Urinary bladder (tissue), 4 donors: ENCODE measurements around the gene FASN. TPM values are rescaled to one million over a fixed set of nuclear protein-coding genes. Genes with fewer than 3 reads are reported as not detected.

Experiments
- DNase-seq: peaks from one replicate; pipeline ENCODE4 v3.0.0-alpha.2; 2015; ENCODE audit errors: extremely low spot score
- H3K27ac ChIP-seq: one replicate; pipeline ENCODE4 v1.5.1; 2013; ENCODE audit warnings: low read depth, mild to moderate bottlenecking, moderate library complexity
- H3K36me3 ChIP-seq: one replicate; pipeline ENCODE4 v1.6.1; 2013; ENCODE audit warnings: mild to moderate bottlenecking, moderate library complexity; ENCODE audit not compliant: insufficient read depth
- H3K4me1 ChIP-seq: one replicate; pipeline ENCODE4 v1.6.1; 2013; ENCODE audit warnings: mild to moderate bottlenecking, moderate library complexity; ENCODE audit not compliant: insufficient read depth
- H3K4me3 ChIP-seq: one replicate; pipeline ENCODE4 v1.5.1; 2013; ENCODE audit warnings: low read depth, low read length
- WGBS: extraction: QIAGEN DNeasy Blood & Tissue Kit; methylation state at CpG from one replicate; pipeline ENCODE4 v1.1.7; 2013; 5-methylcytosine and 5-hydroxymethylcytosine counted together
- polyA plus RNA-seq: library from polyadenylated mRNA; stranded (reverse); fragments of 200-250 nt; gene quantifications from one replicate; pipeline ENCODE4 v1.2.3, GENCODE V29; 2013
- total RNA-seq: library from RNA; depleted of rRNA; stranded (reverse); fragments of >200 nt; gene quantifications from one replicate; pipeline ENCODE4 v1.2.3, GENCODE V29; 2014
- donor health status: healthy with polysubstance abuse.
- donor health status: healthy.

Gene FASN
- total and polyA plus RNA-seq, 2 donors: 24.1 to 116 TPM

DNA sequence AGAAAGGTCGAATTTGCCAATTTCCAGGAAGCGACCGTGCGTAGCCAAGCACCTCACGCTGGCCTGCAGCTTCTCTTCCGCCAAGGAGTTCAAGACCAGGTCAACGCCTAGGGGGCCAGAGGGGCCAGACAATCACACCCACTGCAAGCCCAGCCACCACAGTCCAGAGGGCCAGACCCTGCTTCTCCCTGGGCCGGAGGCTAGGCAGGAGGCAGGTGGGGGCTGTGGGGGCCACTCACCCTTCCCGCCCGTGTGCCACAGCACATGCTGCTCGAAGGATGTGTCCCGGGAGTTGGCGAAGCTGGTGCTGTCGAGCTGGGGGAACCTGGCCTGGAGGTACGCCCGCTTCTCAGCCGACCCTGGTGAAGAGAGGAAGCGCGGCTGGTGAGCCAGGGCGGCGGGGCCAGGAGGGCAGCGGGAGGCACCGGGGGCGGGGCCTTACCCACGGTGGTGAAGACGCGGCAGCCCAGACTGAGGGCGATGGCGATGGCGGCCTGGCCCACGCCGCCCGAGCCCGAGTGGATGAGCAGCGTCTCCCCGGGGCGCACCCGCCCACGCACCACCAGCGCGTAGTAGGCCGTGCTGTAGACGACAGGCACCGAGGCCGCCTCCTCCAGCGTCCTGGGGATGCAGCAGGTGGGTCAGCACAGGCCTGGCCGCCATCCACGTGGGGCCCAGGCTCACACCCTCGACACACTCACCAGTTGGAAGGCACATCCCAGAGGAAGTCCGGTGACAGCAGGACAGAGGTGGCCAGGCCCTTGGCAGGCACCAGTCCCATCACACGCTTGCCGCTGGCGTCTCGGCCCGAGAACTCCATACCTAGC is 14.3 kb downstream of the FASN start:
- DNase-seq: no peak
- Histone ChIP-seq H3K27ac (no peak overlapping the region), H3K4me1 (no peaks in the 10 kb centered on the region), H3K36me3 (peaks cover 36% of the 10 kb centered on the region), H3K4me3 (no peak overlapping the region)
- 93% methylated on average over 55 of the region's 55 CpGs for WGBS

DNA sequence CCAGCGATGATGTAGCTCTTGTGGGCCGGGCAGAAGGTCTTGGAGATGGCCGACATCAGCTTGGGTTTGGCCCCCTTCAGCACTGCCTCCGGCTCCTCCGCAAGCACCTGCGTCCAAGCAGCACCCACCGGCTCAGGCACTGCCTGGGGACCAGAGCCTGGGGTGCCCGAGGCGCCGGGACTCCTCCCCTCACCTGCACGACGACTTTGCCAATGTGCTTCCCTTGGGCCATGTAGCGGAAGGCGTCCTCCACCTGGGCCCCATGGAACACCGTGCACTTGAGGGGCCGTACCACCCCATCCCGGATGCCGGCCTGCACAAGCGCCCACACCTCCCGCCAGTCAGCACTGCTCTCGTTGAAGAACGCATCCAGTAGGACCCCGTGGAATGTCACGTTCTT is 15.0 kb downstream of the FASN start:
- WGBS: 93% methylated on average over 24 of the region's 24 CpGs
- no peaks in the 10 kb centered on the region for H3K4me1 ChIP-seq
- no peak overlapping the region for H3K27ac ChIP-seq
- H3K4me3 ChIP-seq: no peak overlapping the region
- DNase-seq: no peak
- peaks cover 36% of the 10 kb centered on the region for H3K36me3 ChIP-seq

DNA sequence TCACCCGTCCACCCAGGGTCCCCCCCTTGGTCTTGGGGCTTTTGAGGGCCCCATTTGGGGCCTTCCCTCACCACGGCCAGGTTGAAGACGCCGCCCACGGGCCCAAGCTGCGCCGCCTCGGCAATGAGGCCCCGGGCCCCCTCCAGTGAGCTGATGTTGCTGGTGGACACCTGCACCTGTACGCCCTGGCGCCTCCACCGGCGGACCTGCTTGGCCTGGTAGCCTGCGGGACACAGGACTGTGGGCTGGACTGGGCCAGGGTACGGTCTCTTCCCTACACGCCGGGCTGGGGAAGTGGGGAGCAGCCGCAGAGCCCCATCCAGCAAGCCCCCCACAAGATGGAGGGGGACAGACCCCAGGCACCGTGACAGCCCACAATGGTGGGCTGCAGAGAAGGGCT is 15.6 kb downstream of the FASN start:
- peaks cover 35% of the 10 kb centered on the region for H3K36me3 ChIP-seq
- no peak overlapping the region for H3K27ac ChIP-seq
- 94% methylated on average over 19 of the region's 19 CpGs for WGBS
- no peak for DNase-seq
- no peak overlapping the region for H3K4me3 ChIP-seq
- H3K4me1 ChIP-seq: no peaks in the 10 kb centered on the region

DNA sequence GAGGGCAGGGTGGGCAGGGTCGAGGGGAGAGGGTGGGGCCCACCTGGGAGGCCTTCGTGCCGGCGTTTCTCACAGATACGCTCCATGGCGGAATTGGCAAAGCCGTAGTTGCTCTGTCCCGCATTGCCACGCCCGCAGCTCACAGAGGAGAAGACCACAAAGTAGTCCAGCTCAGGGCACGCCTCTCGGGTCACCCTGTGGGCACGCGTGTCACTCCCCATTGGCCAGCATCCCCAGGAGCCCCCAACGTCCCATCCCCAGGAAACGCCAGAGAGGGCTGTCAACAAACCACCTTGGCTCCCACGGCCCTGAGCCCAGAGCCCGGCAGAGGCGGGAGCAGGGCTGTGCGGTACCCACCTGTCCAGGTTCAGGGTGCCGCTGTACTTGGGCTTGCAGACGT is 16.1 kb downstream of the FASN start:
- Histone ChIP-seq H3K27ac (no peak overlapping the region), H3K4me1 (no peaks in the 10 kb centered on the region), H3K4me3 (no peak overlapping the region), H3K36me3 (peaks cover 32% of the 10 kb centered on the region)
- 87% methylated on average over 22 of the region's 22 CpGs for WGBS
- no peak for DNase-seq

DNA sequence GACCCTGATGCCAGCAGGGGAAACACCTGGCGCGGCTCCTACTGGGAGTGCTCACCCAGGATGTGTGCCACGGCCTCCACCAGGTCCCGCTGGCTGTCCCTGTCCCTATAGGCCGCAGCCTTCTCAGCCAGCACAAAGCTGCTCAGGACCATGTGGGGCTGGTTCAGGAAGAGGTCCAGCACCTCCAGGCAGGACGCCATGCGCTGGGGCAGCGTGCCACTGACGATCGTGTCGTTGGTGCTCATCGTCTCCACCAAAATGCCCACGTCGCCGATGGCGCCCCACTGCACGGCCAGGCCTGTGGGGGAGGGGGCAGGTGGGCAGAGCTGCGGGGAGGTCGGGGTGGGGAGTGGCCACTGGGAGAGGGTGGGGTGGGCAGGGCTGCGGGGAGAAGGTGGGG is 16.5 kb downstream of the FASN start:
- DNase-seq: no peak

DNA sequence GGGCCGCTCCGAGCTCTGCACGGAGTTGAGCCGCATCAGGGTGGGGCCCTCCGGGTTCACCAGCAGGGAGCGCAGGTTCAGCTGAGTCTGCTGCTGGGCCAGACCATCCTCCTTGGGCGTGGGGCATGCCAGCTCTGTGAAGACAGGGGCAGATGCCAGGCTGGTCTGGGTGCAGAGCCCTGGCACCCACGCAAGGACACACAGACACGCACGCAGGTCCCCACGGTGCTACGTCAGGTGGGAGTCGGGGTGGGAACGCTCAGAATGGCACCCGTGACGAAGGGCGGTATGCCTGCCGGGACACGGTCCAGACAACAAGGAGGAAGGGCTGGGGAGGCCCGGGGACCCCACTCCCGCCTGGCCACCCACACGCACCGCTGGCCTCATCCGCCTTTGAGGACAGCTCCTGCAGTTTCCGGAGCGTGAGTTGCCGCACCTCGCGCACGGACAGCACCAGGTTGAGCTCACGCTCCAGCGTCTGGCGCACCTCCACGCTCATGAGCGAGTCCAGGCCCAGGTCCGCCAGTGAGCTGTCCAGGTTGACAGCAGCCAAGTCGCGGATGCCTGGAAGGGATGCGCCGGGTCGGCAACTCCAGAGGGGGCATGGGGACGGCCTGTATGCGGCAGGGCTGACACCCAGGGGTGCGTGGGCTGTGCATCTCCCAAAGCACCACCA is 17.1 kb downstream of the FASN start:
- Histone ChIP-seq H3K4me1 (no peaks in the 10 kb centered on the region), H3K36me3 (peaks cover 28% of the 10 kb centered on the region), H3K27ac (no peak overlapping the region)

More for the DNA sequence above, 16.5 kb downstream of the FASN start:
- no peak overlapping the region for H3K4me3 ChIP-seq
- H3K27ac ChIP-seq: no peak overlapping the region
- WGBS: 89% methylated on average over 20 of the region's 20 CpGs
- peaks cover 32% of the 10 kb centered on the region for H3K36me3 ChIP-seq
- no peaks in the 10 kb centered on the region for H3K4me1 ChIP-seq

DNA sequence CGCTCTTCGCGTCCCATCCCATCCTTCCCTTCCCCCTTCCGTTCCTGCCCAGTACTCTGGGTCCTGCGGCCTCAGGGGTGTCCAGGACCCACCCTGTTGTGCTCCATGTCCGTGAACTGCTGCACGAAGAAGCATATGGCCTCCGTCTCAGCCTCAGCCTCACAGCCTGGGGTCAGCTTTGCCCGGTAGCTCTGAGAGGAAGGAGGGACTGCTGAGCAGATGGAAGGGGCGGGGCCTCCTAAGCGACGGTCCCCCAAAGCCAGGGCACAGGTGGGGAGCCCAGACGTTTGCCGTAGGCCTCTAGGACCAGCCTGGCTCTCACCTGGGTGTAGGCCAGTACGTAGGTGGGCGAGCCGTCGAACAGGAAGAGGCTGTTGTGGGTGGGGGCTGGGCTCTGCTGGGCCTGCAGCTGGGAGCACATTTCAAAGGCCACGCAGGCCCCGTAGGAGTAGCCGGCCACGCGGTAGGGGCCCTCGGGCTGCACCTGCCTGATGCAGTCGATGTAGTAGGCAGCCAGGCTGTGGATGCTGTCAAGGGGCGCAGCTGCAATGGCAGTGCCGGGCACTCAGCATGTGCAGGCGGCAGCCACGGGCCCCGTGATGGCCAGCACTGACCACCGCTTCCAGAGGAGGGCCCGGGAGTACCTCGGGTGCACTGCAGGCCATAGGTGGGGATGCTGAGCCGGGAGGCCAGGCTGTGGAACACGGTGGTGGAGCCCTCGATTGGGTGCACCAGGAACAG is 17.8 kb downstream of the FASN start:
- Histone ChIP-seq H3K4me3 (no peak overlapping the region), H3K27ac (no peak overlapping the region), H3K4me1 (no peaks in the 10 kb centered on the region), H3K36me3 (peaks cover 23% of the 10 kb centered on the region)
- 88% methylated on average over 36 of the region's 36 CpGs for WGBS
- no peak for DNase-seq

More for the DNA sequence above, 17.1 kb downstream of the FASN start:
- H3K4me3 ChIP-seq: no peak overlapping the region
- DNase-seq: no peak
- WGBS: 92% methylated on average over 44 of the region's 44 CpGs

DNA sequence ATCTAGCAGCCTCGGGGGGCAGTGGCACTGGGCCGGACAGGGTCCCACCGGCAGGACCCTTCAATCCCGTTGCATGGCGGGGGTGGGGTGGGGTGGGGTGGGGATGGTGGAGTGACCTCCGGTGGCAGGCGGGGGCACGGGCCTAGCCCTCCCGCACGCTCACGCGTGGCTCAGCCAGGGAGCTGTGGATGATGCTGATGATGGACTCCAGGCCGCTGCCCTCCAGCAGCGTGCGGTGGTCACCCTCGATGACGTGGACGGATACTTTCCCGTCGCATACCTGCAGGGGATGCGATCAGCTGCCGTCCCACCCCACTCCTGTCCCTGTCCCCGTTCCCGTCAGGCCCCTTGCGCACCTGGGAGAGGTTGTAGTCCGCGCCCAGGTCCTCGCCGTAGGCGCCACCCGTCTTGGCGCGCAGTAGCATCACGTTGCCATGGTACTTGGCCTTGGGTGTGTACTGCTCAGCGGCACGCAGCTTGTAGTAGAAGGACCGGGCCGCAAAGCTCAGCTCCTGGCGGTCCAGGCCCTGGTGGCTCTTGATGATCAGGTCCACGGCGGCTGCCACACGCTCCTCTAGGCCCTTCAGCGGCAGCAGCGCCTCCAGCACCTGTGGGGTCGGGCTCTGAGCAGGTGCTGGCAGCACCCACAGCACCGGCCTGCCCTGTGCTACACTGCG is 18.9 kb downstream of the FASN start:
- no peak overlapping the region for H3K4me3 ChIP-seq
- peaks cover 21% of the 10 kb centered on the region for H3K36me3 ChIP-seq

DNA sequence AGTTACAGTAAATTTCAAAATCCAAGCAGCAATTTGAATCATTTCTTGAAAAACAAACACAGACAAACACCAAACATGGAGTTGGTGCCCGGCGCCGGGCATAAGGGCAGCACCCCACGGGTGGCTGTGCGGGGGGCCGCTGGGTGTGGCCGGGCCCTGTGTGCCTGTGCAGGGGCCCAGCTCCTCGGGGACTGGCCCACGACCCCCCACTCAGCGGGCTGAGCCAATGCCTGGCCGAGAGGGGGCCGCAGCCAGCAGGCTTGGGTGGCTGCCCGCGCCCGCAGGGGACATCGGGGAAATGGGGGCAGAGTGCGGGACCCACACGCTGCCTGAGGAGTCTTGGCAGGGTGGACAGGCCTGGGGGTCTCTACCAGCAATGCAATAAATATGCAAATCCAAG is 19.6 kb downstream of the FASN start:
- Histone ChIP-seq H3K27ac (no peak overlapping the region), H3K4me3 (no peak overlapping the region), H3K4me1 (no peaks in the 10 kb centered on the region), H3K36me3 (peaks cover 14% of the 10 kb centered on the region)
- WGBS: 93% methylated on average over 18 of the region's 18 CpGs
- no peak for DNase-seq

More for the DNA sequence above, 18.9 kb downstream of the FASN start:
- Histone ChIP-seq H3K4me1 (no peaks in the 10 kb centered on the region), H3K27ac (no peak overlapping the region)
- DNase-seq: no peak
- WGBS: 92% methylated on average over 47 of the region's 47 CpGs

DNA sequence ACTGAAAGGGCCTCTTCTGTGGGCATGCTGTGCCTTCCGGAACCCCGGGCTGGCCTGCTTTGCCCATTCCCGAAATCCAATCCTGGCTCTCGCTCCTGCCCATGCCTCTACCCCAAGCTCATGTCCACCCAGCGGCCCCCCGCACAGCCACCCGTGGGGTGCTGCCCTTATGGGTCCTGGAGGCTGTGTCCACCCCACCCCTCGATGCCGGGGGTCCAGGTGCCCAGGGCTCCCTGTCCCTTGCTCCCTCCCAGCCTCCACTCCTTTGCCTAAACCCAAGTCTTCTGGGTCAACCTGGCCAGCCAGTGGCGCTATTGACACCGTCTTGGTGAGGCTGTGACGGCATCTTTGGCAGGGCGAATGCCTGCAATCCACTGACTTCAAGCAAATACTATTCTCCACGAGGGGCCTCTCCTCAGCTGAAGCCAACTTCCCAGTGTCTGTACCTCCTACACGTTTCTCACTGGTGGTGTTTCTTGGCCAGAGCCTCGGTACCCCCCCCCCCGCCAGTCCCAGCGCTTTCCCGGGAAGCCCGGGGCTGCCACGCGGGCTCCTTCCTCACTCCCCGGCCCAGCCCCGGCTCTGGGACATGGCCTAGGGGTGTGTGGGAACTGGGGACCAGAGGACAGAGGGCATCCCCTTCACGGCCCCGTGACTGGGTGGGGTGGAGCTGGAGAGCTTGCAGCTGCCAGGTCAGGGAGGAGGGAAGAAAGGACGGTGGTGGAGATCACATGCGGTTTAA is 20.2 kb downstream of the FASN start:
- Histone ChIP-seq H3K36me3 (peaks cover 12% of the 10 kb centered on the region), H3K27ac (no peak overlapping the region), H3K4me3 (no peak overlapping the region), H3K4me1 (no peaks in the 10 kb centered on the region)
- DNase-seq: peak; percentile 15
- WGBS: 61% methylated on average over 28 of the region's 28 CpGs

DNA sequence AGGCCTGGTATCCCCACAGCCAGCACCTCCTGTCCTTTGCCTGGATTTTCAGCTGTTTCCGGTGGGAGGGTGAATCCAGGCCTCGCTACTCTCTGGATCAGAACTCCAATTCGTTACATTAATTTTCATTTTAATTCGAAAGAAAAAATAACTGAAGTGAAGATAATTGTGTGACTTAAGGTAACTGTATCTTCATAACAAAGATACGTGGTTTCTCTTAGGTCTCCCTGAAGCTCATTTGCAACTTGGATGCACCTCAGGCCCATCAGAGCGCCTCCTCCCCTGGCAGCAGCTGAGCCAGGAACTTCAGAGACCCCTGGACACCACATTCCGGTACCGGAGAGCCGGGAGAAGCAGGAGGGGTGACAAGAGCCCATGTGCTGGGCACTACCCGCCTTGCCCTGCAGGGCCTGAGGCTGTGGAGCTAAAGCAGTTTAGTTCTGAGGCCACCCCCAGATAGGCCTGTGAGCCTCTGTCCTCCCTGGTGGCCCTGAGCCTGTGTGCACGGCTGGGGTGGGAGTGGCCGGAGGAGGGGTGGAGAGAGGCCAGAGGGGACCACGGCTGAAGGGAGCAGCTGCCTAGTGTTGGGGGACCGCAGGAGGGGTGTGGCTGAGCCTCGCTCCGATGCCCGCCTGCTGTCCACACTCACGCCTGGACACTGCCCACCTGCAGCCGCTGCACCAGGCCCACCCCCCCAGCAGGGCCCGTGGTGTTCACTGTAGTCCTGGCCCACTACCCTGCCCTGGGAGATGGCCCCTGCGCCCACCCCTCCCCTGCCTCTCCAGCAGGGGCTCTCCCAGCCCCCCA is 21.0 kb downstream of the FASN start:
- 56% methylated on average over 21 of the region's 21 CpGs for WGBS
- Histone ChIP-seq H3K4me3 (no peak overlapping the region), H3K27ac (no peak overlapping the region), H3K36me3 (peaks cover 6% of the 10 kb centered on the region), H3K4me1 (no peaks in the 10 kb centered on the region)
- no peak for DNase-seq

DNA sequence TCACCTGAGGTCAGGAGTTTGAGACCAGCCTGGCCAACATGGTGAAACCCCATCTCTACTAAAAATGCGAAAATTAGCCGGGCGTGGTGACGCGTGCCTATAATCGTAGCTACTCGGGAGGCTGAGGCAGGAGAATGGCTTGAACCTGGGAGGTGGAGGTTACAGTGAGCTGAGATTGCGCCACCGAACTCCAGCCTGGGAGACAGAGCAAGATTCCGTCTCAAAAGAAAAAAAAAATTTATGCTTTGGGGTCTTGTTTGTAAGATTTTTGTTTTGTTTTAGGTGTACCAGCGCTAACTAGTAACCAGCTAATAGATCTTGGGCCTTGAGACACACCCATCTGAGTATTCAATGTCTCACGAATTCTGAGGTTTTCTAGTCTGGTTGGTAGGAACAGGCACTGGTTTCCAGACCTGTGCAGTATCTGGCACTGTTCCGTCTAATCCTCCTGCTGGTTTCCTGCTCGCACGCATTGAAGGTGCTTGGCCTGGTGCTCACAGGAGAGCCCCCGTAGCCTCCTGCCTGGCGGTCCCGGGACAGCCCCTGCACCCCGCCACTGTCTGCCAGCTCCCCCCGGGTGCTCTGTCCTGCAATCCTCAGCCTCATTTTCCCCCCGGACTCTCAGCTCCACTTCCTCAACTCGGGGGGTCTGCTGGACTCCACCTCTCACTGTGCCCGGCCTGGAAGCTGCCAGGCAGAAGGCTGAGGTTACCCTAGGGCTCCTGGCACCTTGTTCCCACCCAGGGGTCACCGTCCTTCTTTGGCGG is 21.8 kb downstream of the FASN start:
- DNase-seq: no peak
- Histone ChIP-seq H3K4me1 (no peaks in the 10 kb centered on the region), H3K27ac (no peak overlapping the region), H3K36me3 (peaks cover 3% of the 10 kb centered on the region), H3K4me3 (no peak overlapping the region)
- 80% methylated on average over 25 of the region's 25 CpGs for WGBS
